H9 (cell line): ENCODE data around the gene GNAS. TPM values are rescaled to one million over a fixed set of nuclear protein-coding genes. Genes with fewer than 3 reads are reported as not detected.

ENCODE experiments used
- DNase-seq: peaks from one replicate; pipeline ENCODE4 v3.0.0-alpha.2; 2017
- H2AFZ ChIP-seq: one replicate; pipeline ENCODE4 v1.6.1; 2013; ENCODE audit warnings: mild to moderate bottlenecking, low read length, control low read depth, moderate library complexity
- H2AK5ac ChIP-seq: 2 replicates; pipeline ENCODE4 v1.6.1; 2013; ENCODE audit warnings: low read length, control low read depth, mixed read lengths; ENCODE audit not compliant: insufficient read length
- H2BK120ac ChIP-seq: one replicate; pipeline ENCODE4 v1.6.1; 2013; ENCODE audit warnings: low read depth, mild to moderate bottlenecking, low read length, control low read depth, inconsistent platforms; ENCODE audit not compliant: poor library complexity, severe bottlenecking
- H2BK12ac ChIP-seq: 2 replicates; pipeline ENCODE4 v1.6.1; 2013; ENCODE audit warnings: low read length, control low read depth, mixed read lengths, low read depth; ENCODE audit not compliant: insufficient read length
- H2BK15ac ChIP-seq: 2 replicates; pipeline ENCODE4 v1.6.1; 2013; ENCODE audit warnings: low read depth, low read length, control low read depth
- H2BK20ac ChIP-seq: one replicate; pipeline ENCODE4 v1.6.1; 2013; ENCODE audit warnings: low read depth, mild to moderate bottlenecking, low read length, control low read depth, inconsistent platforms; ENCODE audit not compliant: poor library complexity, severe bottlenecking
- H2BK5ac ChIP-seq: 2 replicates; pipeline ENCODE4 v1.6.1; 2013; ENCODE audit warnings: low read length, control low read depth, mixed read lengths; ENCODE audit not compliant: insufficient read length
- H3K14ac ChIP-seq: 2 replicates; pipeline ENCODE4 v1.6.1; 2013; ENCODE audit warnings: low read length, control low read depth; ENCODE audit not compliant: insufficient read depth
- H3K18ac ChIP-seq: 2 replicates; pipeline ENCODE4 v1.6.1; 2013; ENCODE audit warnings: low read depth, mild to moderate bottlenecking, mixed read lengths, low read length, control low read depth; ENCODE audit not compliant: insufficient read length
- H3K23ac ChIP-seq: 2 replicates; pipeline ENCODE4 v1.6.1; 2013; ENCODE audit warnings: low read length, control low read depth, mixed read lengths, low read depth; ENCODE audit not compliant: insufficient read length
- H3K23me2 ChIP-seq: 2 replicates; pipeline ENCODE4 v1.6.1; 2013; ENCODE audit warnings: low read depth, mild to moderate bottlenecking, mixed read lengths, low read length, control low read depth; ENCODE audit not compliant: insufficient read length, poor library complexity, severe bottlenecking
- H3K27ac ChIP-seq: 2 replicates; pipeline ENCODE4 v1.5.1; 2013; ENCODE audit warnings: low read length, control low read depth, mixed read lengths, low read depth; ENCODE audit not compliant: insufficient read length
- H3K27me3 ChIP-seq: 2 replicates; pipeline ENCODE4 v1.6.1; 2013; ENCODE audit warnings: low read length, control low read depth, inconsistent platforms; ENCODE audit not compliant: insufficient read depth
- H3K4ac ChIP-seq: 2 replicates; pipeline ENCODE4 v1.6.1; 2013; ENCODE audit warnings: low read depth, mild to moderate bottlenecking, control low read depth, inconsistent platforms, low read length, moderate library complexity
- H3K4me1 ChIP-seq: 2 replicates; pipeline ENCODE4 v1.6.1; 2013; ENCODE audit warnings: low read length, control low read depth, inconsistent platforms; ENCODE audit not compliant: insufficient read depth
- H3K4me2 ChIP-seq: 2 replicates; pipeline ENCODE4 v1.6.1; 2013; ENCODE audit warnings: low read length, control low read depth, mixed read lengths; ENCODE audit not compliant: insufficient read length, insufficient read depth
- H3K56ac ChIP-seq: 2 replicates; pipeline ENCODE4 v1.6.1; 2013; ENCODE audit warnings: low read depth, mild to moderate bottlenecking, mixed read lengths, low read length, control low read depth; ENCODE audit not compliant: insufficient read length
- H3K79me1 ChIP-seq: 2 replicates; pipeline ENCODE4 v1.6.1; 2013; ENCODE audit warnings: low read depth, mild to moderate bottlenecking, moderate library complexity, low read length, control low read depth, inconsistent platforms; ENCODE audit not compliant: insufficient read depth, poor library complexity, severe bottlenecking
- H3K79me2 ChIP-seq: 2 replicates; pipeline ENCODE4 v1.6.1; 2013; ENCODE audit warnings: low read length, control low read depth, inconsistent platforms; ENCODE audit not compliant: insufficient read depth
- H3K9ac ChIP-seq: 2 replicates; pipeline ENCODE4 v1.6.1; 2013; ENCODE audit warnings: low read length, control low read depth, mixed read lengths; ENCODE audit not compliant: insufficient read length; ENCODE audit errors: extremely low read depth
- H3K9me3 ChIP-seq: one replicate; pipeline ENCODE4 v1.6.1; 2013; ENCODE audit warnings: low read depth, low read length, inconsistent platforms; ENCODE audit not compliant: control insufficient read depth
- H3T11ph ChIP-seq: one replicate; pipeline ENCODE4 v1.6.1; 2013; ENCODE audit warnings: mild to moderate bottlenecking, low read length, control low read depth, inconsistent platforms
- H4K20me1 ChIP-seq: one replicate; pipeline ENCODE4 v1.6.1; 2013; ENCODE audit not compliant: control insufficient read depth, insufficient read length, insufficient read depth
- H4K5ac ChIP-seq: 2 replicates; pipeline ENCODE4 v1.6.1; 2013; ENCODE audit warnings: low read depth, mild to moderate bottlenecking, mixed read lengths, low read length, control low read depth; ENCODE audit not compliant: insufficient read length
- H4K8ac ChIP-seq: replicated peaks from 2 replicates; pipeline ENCODE4 v1.6.1; 2013; ENCODE audit warnings: low read length, control low read depth, mixed read lengths, low read depth; ENCODE audit not compliant: insufficient read length
- H4K91ac ChIP-seq: 2 replicates; pipeline ENCODE4 v1.6.1; 2013; ENCODE audit warnings: low read depth, mild to moderate bottlenecking, moderate library complexity, mixed read lengths, low read length, control low read depth; ENCODE audit not compliant: insufficient read length
- H3K27ac Mint-ChIP-seq, 3 experiments: 2 replicates in 2 of 3; 3 replicates in 1 of 3; pipeline ENCODE4 v1.8.0; 2020 to 2021; ENCODE audit warnings: mixed read lengths in 3 of 3, mild to moderate bottlenecking in 1 of 3, moderate library complexity in 1 of 3
- H3K27me3 Mint-ChIP-seq: 2 replicates; pipeline ENCODE4 v1.8.0; 2021; ENCODE audit warnings: low read depth, mild to moderate bottlenecking, moderate library complexity, mixed read lengths
- H3K36me3 Mint-ChIP-seq, 3 experiments: 2 replicates in 2 of 3; 3 replicates in 1 of 3; pipeline ENCODE4 v1.8.0; 2020 to 2021; ENCODE audit warnings: low read depth in 3 of 3, mixed read lengths in 3 of 3; ENCODE audit not compliant: insufficient read depth in 1 of 3
- H3K4me1 Mint-ChIP-seq, 2 experiments: 2 replicates each; pipeline ENCODE4 v1.8.0; 2020; ENCODE audit warnings: mixed read lengths in 2 of 2
- H3K4me3 Mint-ChIP-seq, 2 experiments: 2 replicates in 1 of 2; 3 replicates in 1 of 2; pipeline ENCODE4 v1.8.0; 2020 to 2021; ENCODE audit warnings: mild to moderate bottlenecking in 2 of 2, mixed read lengths in 2 of 2, moderate library complexity in 1 of 2
- H3K9me3 Mint-ChIP-seq, 2 experiments: 2 replicates in 1 of 2; 3 replicates in 1 of 2; pipeline ENCODE4 v1.8.0; 2020; ENCODE audit warnings: mild to moderate bottlenecking in 2 of 2, mixed read lengths in 2 of 2, moderate library complexity in 1 of 2
- WGBS: extraction: QIAGEN DNeasy Blood & Tissue Kit; methylation state at CpG from one replicate; pipeline ENCODE4 v1.1.7; 2013; ENCODE audit warnings: missing lambda C conversion rate, low lambda C conversion rate, mixed read lengths; ENCODE audit not compliant: insufficient read length; ENCODE audit errors: extremely low coverage; 5-methylcytosine and 5-hydroxymethylcytosine counted together
- total RNA-seq: library from RNA; stranded (reverse); gene quantifications from 2 replicates; pipeline ENCODE4 v1.2.1, GENCODE V29; 2021
- TF ChIP-seq, protein P1 (sequence below): fragments of 200-600 bp; sonication (generic); conservative IDR thresholded peaks from 3 replicates; pipeline ENCODE4 v1.8.0; 2021; ENCODE audit warnings: antibody characterized with exemption, mild to moderate bottlenecking

Gene GNAS
- total RNA-seq, 1 experiment from 2014 or later, result 920 TPM

DNA sequence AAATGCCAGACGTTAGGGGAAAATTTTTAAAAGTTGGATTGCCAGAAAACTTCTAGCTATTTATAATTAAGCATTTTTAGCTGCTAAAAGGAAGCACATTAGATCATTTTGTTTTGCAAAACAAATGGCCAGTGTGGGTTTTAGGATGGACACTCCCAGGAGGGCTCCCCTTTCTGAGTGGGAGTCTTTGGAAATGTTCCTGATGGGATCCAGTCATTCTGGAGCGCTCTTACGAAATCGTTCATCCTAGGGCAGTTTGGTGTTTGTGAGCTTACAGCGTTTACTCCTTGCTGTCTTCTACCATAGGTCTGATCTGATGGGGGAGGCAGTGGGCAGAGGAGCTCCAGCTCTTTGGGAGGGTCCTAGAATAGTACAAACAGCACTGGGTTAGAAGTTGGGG lies 14.7 kb downstream of the GNAS start:
- TF ChIP-seq, protein P1, sequence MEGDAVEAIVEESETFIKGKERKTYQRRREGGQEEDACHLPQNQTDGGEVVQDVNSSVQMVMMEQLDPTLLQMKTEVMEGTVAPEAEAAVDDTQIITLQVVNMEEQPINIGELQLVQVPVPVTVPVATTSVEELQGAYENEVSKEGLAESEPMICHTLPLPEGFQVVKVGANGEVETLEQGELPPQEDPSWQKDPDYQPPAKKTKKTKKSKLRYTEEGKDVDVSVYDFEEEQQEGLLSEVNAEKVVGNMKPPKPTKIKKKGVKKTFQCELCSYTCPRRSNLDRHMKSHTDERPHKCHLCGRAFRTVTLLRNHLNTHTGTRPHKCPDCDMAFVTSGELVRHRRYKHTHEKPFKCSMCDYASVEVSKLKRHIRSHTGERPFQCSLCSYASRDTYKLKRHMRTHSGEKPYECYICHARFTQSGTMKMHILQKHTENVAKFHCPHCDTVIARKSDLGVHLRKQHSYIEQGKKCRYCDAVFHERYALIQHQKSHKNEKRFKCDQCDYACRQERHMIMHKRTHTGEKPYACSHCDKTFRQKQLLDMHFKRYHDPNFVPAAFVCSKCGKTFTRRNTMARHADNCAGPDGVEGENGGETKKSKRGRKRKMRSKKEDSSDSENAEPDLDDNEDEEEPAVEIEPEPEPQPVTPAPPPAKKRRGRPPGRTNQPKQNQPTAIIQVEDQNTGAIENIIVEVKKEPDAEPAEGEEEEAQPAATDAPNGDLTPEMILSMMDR, result no peak

More for the DNA sequence above, 14.7 kb downstream of the GNAS start:
- no peak overlapping the region for H4K5ac ChIP-seq
- H3K27ac ChIP-seq, result no peak overlapping the region
- H3K9ac ChIP-seq, result no peak overlapping the region
- H3K4ac ChIP-seq, result no peak overlapping the region
- no peaks in the 10 kb centered on the region for H3K79me2 ChIP-seq
- no peak overlapping the region for H3K14ac ChIP-seq
- no peak overlapping the region for H4K8ac ChIP-seq
- no peak overlapping the region for H3K23ac ChIP-seq
- no peak overlapping the region for H4K91ac ChIP-seq
- peaks cover 4 to 5% (median 4%) of the 10 kb centered on the region in 3 experiments; a peak in 5 of 7 replicates for H3K36me3 Mint-ChIP-seq
- H3K4me1 Mint-ChIP-seq, result peaks cover 9 to 19% of the 10 kb centered on the region in 2 experiments
- H3K4me1 ChIP-seq, result no peaks in the 10 kb centered on the region
- no peak overlapping the region for H3K4me2 ChIP-seq
- H3T11ph ChIP-seq, result no peak overlapping the region
- H3K23me2 ChIP-seq, result no peaks in the 10 kb centered on the region
- no CpG with 5 or more reads among the region's 5 CpGs for WGBS
- H3K4me3 Mint-ChIP-seq, result no peak overlapping the region
- H3K9me3 Mint-ChIP-seq, result peaks cover 2 to 3% of the 10 kb centered on the region in 2 experiments; a peak in 2 of 5 replicates
- no peak overlapping the region for H2BK5ac ChIP-seq
- no peaks in the 10 kb centered on the region for H4K20me1 ChIP-seq
- no peak overlapping the region for H3K27ac Mint-ChIP-seq
- no peaks in the 10 kb centered on the region for H3K27me3 ChIP-seq
- H3K18ac ChIP-seq, result no peak overlapping the region
- no peak overlapping the region for H2BK20ac ChIP-seq
- no peak overlapping the region for H2BK120ac ChIP-seq
- H3K56ac ChIP-seq, result no peak overlapping the region
- no peak overlapping the region for H2AFZ ChIP-seq
- H3K27me3 Mint-ChIP-seq, result peaks cover 3% of the 10 kb centered on the region; the same call in 1 of the 2 replicates
- DNase-seq, result no peak
- H2BK15ac ChIP-seq, result no peak overlapping the region
- no peaks in the 10 kb centered on the region for H3K79me1 ChIP-seq
- H2BK12ac ChIP-seq, result no peak overlapping the region
- no peak overlapping the region for H2AK5ac ChIP-seq
- no peaks in the 10 kb centered on the region for H3K9me3 ChIP-seq
